Measurements from ENCODE around the gene OMG.

The OMG gene

GRCh38 chr17:31256936-31257335 lies 40.1 kb downstream of the OMG start:
- no peak for DNase-seq

GRCh38 chr17:31254654-31255053 lies 42.4 kb downstream of the OMG start:
- DNase-seq: no peak

GRCh38 chr17:31252741-31253140 lies 44.3 kb downstream of the OMG start:
- DNase-seq: no peak

GRCh38 chr17:31251970-31252328 lies 45.1 kb downstream of the OMG start:
- DNase-seq: no peak

- DNase-seq: no peak
Measured at GRCh38 chr17:31251105-31251969, 45.7 kb downstream of the OMG start.

- DNase-seq: no peak
Measured at GRCh38 chr17:31250229-31250628, 46.8 kb downstream of the OMG start.

- no peak for DNase-seq
Measured at GRCh38 chr17:31249835-31250141, 47.3 kb downstream of the OMG start.

- no peak for DNase-seq
Measured at GRCh38 chr17:31248986-31249834, 47.8 kb downstream of the OMG start.

Measured in NCI-H1417 (cell line).